ENCODE results near the gene DNAH1. TPM values are rescaled to one million over a fixed set of nuclear protein-coding genes. Genes with fewer than 3 reads are reported as not detected.

DNAH1 gene
- total RNA-seq, 1 experiment from 2014 or later = 0.60 TPM

DNA sequence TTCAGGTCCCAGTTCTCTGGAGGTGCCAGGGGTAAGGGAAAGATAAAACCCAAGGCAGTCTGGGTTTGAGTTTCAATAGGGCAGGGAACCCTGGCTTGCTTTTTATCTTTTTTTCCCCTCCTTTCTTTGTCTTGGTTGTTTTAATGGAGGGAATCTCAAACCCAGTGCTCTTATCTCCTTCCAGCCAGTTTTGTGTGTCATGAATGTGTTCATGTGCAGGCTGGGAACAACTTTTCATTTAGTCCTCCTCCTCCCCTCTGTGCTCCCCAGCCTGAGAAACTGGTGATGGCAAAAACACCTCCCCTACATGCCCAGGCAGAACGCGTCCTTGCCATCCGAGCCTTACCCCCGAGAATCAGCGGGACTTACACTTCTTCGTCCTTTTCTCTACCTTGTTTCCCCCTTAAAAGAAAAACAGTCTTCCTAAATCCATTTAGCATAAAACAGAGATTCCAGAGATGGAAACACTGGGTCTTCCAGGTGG lies 117.9 kb downstream of the DNAH1 start:
- no peak for DNase-seq (ENCODE audit: low spot score)

DNA sequence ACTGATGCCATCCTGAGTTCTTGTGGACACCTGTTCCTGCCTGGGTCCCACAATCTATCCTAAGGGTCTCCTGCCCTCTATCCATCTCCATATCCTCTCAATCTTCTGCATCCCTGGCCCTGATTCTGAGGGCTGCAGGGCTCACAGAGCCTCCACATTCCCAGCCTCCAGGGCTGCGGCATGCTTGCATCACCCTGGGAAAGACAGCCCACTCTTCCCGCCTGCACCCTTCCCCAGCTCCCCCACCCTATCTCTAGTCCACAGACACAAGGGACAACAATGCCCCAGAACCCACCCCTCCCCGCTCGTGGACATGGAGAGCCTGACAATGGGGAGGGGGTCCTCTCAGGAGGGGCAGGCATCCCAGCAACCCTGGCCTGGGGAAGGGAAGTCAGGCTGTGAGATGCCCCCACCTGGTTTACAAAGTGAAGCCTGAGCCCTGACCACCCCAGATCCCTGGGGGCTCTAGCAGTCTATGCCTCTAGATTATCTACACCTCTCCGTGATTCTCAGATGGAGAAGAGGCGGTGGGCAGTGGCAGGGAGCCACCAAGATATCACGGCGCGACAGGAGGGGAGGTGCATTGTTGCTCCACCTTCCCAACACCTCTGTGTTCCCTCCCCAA lies 118.5 kb downstream of the DNAH1 start:
- DNase-seq (ENCODE audit: low spot score) = no peak

- no peak for DNase-seq (ENCODE audit: low spot score)
Observed at GRCh38 chr3:52435246-52436101, 119.4 kb downstream of the DNAH1 start.

- no peak for DNase-seq (ENCODE audit: low spot score)
Observed at GRCh38 chr3:52436500-52437149, 120.5 kb downstream of the DNAH1 start.

- DNase-seq (ENCODE audit: low spot score) = no peak
Observed at GRCh38 chr3:52437326-52438103, 121.4 kb downstream of the DNAH1 start.

DNA sequence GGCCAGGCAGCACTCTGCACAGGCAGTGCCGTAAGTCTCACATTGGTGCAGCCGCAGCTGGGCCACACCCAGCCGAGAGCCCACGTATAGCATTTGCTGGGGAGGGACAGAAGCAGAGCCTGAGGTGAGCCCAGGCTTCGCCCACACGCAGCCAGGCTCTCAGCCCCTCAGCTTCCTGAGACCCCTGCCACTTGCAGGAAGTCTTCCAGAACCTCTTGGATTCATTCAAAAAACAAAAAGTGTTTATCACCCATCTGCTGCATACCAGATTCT lies 121.9 kb downstream of the DNAH1 start:
- DNase-seq (ENCODE audit: low spot score) = no peak

- DNase-seq (ENCODE audit: low spot score) = no peak
Observed at GRCh38 chr3:52438579-52439425, 122.7 kb downstream of the DNAH1 start.

GRCh38 chr3:52439426-52440248 lies 123.5 kb downstream of the DNAH1 start:
- DNase-seq (ENCODE audit: low spot score) = no peak

GRCh38 chr3:52440249-52440551 lies 124.1 kb downstream of the DNAH1 start:
- DNase-seq (ENCODE audit: low spot score) = no peak

- no peak for DNase-seq (ENCODE audit: low spot score)
Observed at GRCh38 chr3:52440671-52441070, 124.6 kb downstream of the DNAH1 start.

DNA sequence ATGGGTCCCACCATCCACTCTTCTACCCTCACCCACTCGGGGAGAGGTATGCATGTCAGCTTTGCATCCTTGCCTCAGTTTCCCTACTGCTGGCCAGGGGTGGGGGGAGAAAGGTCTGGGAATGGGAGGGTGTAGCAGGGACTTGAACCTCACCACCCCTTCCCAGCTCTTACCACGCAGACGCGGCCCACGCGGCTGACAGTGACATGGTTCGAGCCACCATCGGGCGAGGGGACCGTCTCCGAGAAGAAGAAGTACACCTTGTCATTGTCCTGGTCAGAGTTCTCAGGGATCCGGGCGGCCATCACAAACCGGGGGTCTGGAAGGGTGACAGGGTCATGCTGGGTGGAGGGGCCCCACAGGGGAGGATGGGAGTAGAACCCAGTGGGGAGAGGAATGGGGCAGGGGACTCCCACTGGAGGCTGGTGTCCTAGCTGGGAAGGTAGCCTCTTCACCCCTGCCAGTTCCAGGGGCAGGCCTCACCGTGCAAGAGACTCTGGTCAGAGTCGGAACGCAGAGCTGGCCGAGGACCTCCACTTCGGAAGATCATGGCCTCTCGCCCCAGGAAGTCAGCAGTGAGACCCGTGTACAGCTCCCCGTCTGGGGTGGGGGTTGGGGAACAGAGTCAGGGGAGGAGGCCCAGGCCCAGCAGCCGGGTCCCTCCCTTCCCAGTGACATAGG lies 125.1 kb downstream of the DNAH1 start:
- DNase-seq (ENCODE audit: low spot score) = no peak

DNA sequence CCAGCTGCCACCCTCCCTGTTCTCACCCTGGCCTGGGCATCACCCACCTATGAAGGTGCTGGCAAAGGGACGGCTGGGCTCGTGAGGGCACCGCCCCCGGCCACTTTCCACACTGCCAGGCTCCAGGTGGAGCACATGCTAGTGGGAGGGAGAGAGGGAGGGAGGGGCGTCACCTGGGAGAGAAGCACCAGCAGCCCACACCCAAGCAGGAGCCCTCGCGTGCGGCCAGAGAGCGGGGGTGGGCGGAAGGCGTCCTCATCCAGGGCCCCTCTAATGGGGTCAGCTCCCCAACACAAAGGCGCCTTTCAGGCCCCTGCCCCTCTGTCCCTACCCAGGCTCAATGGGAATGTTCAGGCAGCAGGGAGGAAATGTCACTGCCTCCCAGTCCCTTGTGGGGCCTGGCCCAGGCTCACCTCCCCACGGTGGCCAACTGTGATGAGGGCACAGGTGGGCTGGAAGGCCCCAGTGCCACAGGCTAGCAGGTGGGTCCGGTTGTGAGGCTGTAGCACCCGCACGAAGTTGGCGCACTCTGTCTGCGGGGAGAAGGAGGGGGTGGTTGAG lies 125.7 kb downstream of the DNAH1 start:
- no peak for DNase-seq (ENCODE audit: low spot score)

DNA sequence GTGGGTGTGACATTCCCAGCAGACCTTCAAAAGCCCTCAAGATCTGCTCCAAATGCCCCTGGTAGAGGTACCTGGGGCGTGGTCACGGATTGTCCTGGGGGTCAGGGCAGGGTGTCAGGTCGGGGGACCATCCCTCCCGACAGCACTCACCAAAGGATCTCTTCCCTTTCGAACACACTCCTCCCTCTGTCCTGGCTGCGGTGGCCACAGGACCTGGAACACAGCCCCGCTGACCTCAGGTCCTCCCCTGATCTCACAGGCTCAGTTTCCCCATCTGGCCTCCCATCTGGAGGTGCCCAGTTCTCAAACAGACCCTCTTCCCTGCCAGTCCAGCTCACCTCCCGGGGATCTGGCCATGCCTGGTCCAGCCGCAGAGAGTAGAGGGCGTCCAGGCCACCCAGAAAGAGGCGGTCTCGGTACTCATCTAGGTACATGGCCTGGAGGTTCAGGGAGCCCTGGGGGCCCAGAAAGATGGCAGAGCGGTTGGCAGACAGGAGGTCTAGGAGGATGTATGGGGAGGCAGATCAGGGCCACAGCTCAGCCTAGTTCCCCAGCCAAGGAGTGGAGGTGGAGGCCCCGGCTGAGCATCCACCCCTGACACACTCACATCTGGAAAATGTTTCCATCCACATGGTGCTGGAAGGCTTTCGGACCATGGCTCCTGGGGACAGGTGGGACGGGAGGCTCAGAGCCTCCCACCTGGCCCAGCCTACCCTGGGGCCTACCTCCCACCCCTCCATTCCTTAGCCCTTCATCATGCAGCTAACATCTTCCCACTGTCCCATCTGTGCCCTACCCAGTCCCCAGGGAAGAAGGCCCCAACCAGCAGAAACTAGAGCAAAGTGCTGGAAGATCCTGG lies 126.5 kb downstream of the DNAH1 start:
- no peak for DNase-seq (ENCODE audit: low spot score)

- no peak for DNase-seq (ENCODE audit: low spot score)
Observed at GRCh38 chr3:52443268-52443610, 127.1 kb downstream of the DNAH1 start.

DNA sequence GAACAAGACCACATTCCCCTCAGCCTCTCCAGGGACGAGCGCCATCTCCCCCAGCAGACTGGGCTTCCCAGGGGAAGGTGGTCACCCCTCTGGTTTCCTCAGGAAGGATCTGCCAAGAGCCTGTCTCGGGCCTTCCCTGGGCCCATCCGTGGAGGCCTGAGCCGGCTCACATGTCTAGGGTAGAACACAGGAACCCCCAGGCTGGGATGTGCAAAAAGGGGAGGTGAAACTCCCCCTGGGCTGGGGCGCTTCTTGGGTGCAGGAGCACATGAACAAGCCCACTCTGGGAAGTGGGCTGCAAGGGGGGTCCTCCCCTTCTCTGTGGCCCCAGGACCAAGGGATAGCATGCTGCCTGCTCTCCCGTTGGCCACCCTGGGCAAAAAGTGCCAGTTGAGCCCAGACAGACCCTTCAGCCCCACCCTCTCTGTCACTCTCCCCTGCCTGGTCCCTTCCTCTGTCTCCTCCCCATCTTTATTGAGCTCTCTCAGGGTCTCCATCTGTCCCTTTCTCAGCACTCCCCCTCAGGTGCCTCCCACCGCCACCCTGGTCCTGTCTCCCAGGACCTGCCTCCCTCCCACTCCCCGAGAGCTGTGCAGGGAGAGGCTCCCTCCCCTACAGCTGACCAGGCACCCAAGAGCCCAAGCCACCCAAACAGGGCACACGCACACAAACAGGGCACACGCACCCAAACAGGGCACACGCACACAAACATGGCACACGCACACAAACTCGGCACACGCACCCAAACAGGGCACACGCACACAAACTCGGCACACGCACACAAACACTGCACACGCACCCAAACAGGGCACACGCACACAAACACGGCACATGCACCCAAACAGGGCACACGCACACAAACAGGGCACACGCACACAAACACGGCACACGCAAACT lies 127.9 kb downstream of the DNAH1 start:
- no peak for DNase-seq (ENCODE audit: low spot score)

GRCh38 chr3:52444860-52445793 lies 129.0 kb downstream of the DNAH1 start, which contains the start of gene SEMA3G:
SEMA3G (minus strand) TSS chr3:52445103; CDS start chr3:52445027, 76 bp downstream.
- DNase-seq (ENCODE audit: low spot score) = peak; percentile 58

Measured in H4 (cell line).